ENCODE measurements around the gene LRRC74B. TPM values are rescaled to one million over a fixed set of nuclear protein-coding genes. Genes with fewer than 3 reads are reported as not detected.

Gene LRRC74B
- polyA plus RNA-seq, 3 donors: not detected

DNA sequence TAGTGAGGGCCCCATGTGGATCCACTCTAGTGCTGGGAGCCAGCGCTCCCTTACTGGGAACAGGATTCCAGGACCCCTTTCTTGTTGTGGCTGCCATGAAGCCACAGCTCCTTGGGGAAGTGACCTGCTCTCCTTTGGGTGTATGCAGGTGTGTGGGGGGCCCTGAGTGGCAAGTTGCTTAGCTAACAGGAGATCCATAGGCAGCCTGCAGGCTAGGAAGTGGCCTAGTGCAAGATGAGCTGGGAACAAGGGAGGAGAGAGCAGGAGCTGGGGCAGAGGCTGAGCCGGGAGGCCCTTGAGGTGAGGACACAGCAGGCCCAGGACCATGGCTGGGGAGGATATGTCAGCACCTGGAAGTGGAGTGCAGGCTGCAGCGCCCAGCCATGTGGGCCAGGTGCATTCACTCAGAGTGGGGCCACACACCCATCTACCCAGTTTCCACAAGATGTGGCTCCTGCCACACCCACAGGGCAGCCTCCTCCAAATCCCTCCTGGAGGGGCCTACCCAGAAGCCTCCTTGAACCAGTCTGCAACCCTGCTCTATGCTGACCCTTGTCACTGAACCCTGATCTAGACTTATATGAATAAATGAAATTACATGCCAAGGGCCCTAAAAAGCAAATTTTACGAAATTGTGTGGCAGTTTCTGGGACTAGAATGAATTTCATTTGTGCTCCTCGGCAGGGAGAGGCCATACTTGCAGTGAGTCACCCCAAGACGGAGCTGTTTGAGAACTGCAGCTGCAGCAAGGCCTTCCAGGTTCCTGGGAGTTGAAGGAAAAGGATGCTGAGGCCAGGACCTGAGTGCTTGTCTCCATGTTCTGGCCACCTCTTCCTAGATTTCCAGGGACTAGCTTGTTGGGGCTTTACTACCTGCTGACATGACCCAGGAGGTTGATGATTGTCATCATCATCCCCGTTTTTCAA is 47.1 kb upstream of the LRRC74B start:
- intact Hi-C loops (cut with micrococcal nuclease): no loop called here
- Histone ChIP-seq H3K4me3 (replicated peaks in 1 of 3; ENCODE audit: low read depth in 2 of 3, low read length in 3 of 3) (no peak overlapping the region), H3K27ac (ENCODE audit: low read depth in 1 of 2, low read length in 2 of 2) (no peak overlapping the region), H2AFZ (ENCODE audit: insufficient read depth, low read depth, low read length, poor library complexity, severe bottlenecking) (no peak overlapping the region), H3K79me2 (ENCODE audit: insufficient read depth, low read length) (peaks cover 13% of the 10 kb centered on the region), H4K20me1 (ENCODE audit: insufficient read depth, low read length) (no peaks in the 10 kb centered on the region), H3K9me3 (replicated peaks in 1 of 2; ENCODE audit: control insufficient read depth in 1 of 2, insufficient read depth in 1 of 2, low read length in 2 of 2) (no peaks in the 10 kb centered on the region), H3K4me2 (replicated peaks; ENCODE audit: extremely low read depth, low read length, poor library complexity, severe bottlenecking) (no peak overlapping the region), H3K4me1 (ENCODE audit: control insufficient read depth in 1 of 2, insufficient read depth in 2 of 2, low read length in 2 of 2) (peaks cover 24 to 29% of the 10 kb centered on the region in 2 donors), H3K27me3 (ENCODE audit: control insufficient read depth in 2 of 2, insufficient read depth in 2 of 2, low read length in 2 of 2) (no peaks in the 10 kb centered on the region), H3K36me3 (replicated peaks in 1 of 2; ENCODE audit: control insufficient read depth in 1 of 2, insufficient read depth in 2 of 2, low read length in 2 of 2) (peaks cover 54 to 65% of the 10 kb centered on the region in 2 donors), H3K9ac (ENCODE audit: insufficient read depth, low read length, poor library complexity, severe bottlenecking) (peak overlapping the region; percentile 21)
- peaks cover 0 to 3% (median 0%) of the 10 kb centered on the region in 3 donors for H3K27me3 Mint-ChIP-seq (ENCODE audit: low read depth in 3 of 3)
- TF ChIP-seq, protein P1, sequence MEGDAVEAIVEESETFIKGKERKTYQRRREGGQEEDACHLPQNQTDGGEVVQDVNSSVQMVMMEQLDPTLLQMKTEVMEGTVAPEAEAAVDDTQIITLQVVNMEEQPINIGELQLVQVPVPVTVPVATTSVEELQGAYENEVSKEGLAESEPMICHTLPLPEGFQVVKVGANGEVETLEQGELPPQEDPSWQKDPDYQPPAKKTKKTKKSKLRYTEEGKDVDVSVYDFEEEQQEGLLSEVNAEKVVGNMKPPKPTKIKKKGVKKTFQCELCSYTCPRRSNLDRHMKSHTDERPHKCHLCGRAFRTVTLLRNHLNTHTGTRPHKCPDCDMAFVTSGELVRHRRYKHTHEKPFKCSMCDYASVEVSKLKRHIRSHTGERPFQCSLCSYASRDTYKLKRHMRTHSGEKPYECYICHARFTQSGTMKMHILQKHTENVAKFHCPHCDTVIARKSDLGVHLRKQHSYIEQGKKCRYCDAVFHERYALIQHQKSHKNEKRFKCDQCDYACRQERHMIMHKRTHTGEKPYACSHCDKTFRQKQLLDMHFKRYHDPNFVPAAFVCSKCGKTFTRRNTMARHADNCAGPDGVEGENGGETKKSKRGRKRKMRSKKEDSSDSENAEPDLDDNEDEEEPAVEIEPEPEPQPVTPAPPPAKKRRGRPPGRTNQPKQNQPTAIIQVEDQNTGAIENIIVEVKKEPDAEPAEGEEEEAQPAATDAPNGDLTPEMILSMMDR (IDR thresholded peaks at IDR 0.05): no peak
- DNase-seq: no peak
- peak overlapping the region in 4 of 7 donors; percentile 15 to 72 (median 38) for H3K27ac Mint-ChIP-seq
- WGBS (ENCODE audit: insufficient coverage): 97% methylated on average over 6 of the region's 7 CpGs
- peaks cover 0 to 1% (median 0%) of the 10 kb centered on the region in 7 donors for H3K9me3 Mint-ChIP-seq
- peaks cover 26% of the 10 kb centered on the region for H3K4me1 Mint-ChIP-seq
- H3K4me3 Mint-ChIP-seq: no peak overlapping the region
- H3K36me3 Mint-ChIP-seq: peaks cover 26 to 50% of the 10 kb centered on the region in 2 donors

GRCh38 chr22:20999350-21000206 is 46.2 kb upstream of the LRRC74B start:
- peaks cover 26% of the 10 kb centered on the region for H3K4me1 Mint-ChIP-seq
- peaks cover 0 to 2% (median 1%) of the 10 kb centered on the region in 3 donors for H3K27me3 Mint-ChIP-seq (ENCODE audit: low read depth in 3 of 3)
- H3K36me3 ChIP-seq (replicated peaks in 1 of 2; ENCODE audit: control insufficient read depth in 1 of 2, insufficient read depth in 2 of 2, low read length in 2 of 2): peaks cover 49 to 56% of the 10 kb centered on the region in 2 donors
- no peaks in the 10 kb centered on the region for H3K27me3 ChIP-seq (ENCODE audit: control insufficient read depth in 2 of 2, insufficient read depth in 2 of 2, low read length in 2 of 2)
- peak overlapping the region in 1 of 2 donors; percentile 91 for H3K27ac ChIP-seq (ENCODE audit: low read depth in 1 of 2, low read length in 2 of 2)
- TF ChIP-seq, protein P1 (IDR thresholded peaks at IDR 0.05): no peak
- H2AFZ ChIP-seq (ENCODE audit: insufficient read depth, low read depth, low read length, poor library complexity, severe bottlenecking): no peak overlapping the region
- peaks cover 0 to 1% (median 0%) of the 10 kb centered on the region in 7 donors for H3K9me3 Mint-ChIP-seq
- H3K36me3 Mint-ChIP-seq: peaks cover 25 to 46% of the 10 kb centered on the region in 2 donors
- H4K20me1 ChIP-seq (ENCODE audit: insufficient read depth, low read length): no peaks in the 10 kb centered on the region
- H3K9me3 ChIP-seq (replicated peaks in 1 of 2; ENCODE audit: control insufficient read depth in 1 of 2, insufficient read depth in 1 of 2, low read length in 2 of 2): no peaks in the 10 kb centered on the region
- H3K4me1 ChIP-seq (ENCODE audit: control insufficient read depth in 1 of 2, insufficient read depth in 2 of 2, low read length in 2 of 2): peaks cover 24 to 30% of the 10 kb centered on the region in 2 donors
- peak overlapping the region; percentile 12 for H3K9ac ChIP-seq (ENCODE audit: insufficient read depth, low read length, poor library complexity, severe bottlenecking)
- no peak overlapping the region for H3K4me3 Mint-ChIP-seq
- no peak overlapping the region for H3K4me3 ChIP-seq (replicated peaks in 1 of 3; ENCODE audit: low read depth in 2 of 3, low read length in 3 of 3)
- H3K27ac Mint-ChIP-seq: peak overlapping the region in 3 of 7 donors; percentile 26 to 72 (median 62)
- no peak for DNase-seq
- intact Hi-C loops (cut with micrococcal nuclease): loop anchor here in 1 of 2 donors (5.0 kb wide), 2 partner anchors 82 to 142 kb away; partner anchors contain the start of genes CRKL, PI4KA and SNAP29
- H3K79me2 ChIP-seq (ENCODE audit: insufficient read depth, low read length): peaks cover 13% of the 10 kb centered on the region
- WGBS (ENCODE audit: insufficient coverage): 97% methylated on average over 26 of the region's 27 CpGs
- no peak overlapping the region for H3K4me2 ChIP-seq (replicated peaks; ENCODE audit: extremely low read depth, low read length, poor library complexity, severe bottlenecking)

Measured in CD14-positive monocyte (primary cell).